Mucosa of descending colon (tissue), 3 donors: Measurements from ENCODE around the gene GRM1. TPM values are rescaled to one million over a fixed set of nuclear protein-coding genes. Genes with fewer than 3 reads are reported as not detected.

Source experiments
- ATAC-seq: fragments of 200-7000 bp; cut with Tn5 transposase; one replicate; pipeline ENCODE4 v1.9.1; 2020; ENCODE audit warnings: mild to moderate bottlenecking, moderate library complexity
- DNase-seq, 3 donors: peaks; one replicate each; pipeline ENCODE4 v3.0.0-alpha.2; 2020
- H3K36me3 ChIP-seq: fragments of 200-600 bp; one replicate; pipeline ENCODE4 v1.8.0; 2021; ENCODE audit warnings: low read depth, mild to moderate bottlenecking
- H3K4me1 ChIP-seq: fragments of 200-600 bp; one replicate; pipeline ENCODE4 v1.8.0; 2021; ENCODE audit warnings: low read depth, mild to moderate bottlenecking
- H3K4me3 ChIP-seq: fragments of 200-600 bp; one replicate; pipeline ENCODE4 v1.8.0; 2021; ENCODE audit warnings: mild to moderate bottlenecking
- H3K9me3 ChIP-seq: fragments of 200-600 bp; one replicate; pipeline ENCODE4 v1.8.0; 2021; ENCODE audit warnings: mild to moderate bottlenecking
- intact Hi-C, 2 donors: fragments of 100-400 bp; cut with DNase I in 1 of 2; cut with micrococcal nuclease in 1 of 2; formaldehyde crosslinking; loops; one replicate each; pipeline versions ENCODE4 v1.11.0 to v1.11.1; 2022; cut with DNase I, micrococcal nuclease
- total RNA-seq, 3 donors: library from RNA; stranded (reverse); fragmentation: NEBNext Ultra II Directional in 2 of 3; extraction: Animal tissue kit (Norgen Biotek cat#: 25700) in 2 of 3; gene quantifications; one replicate each; pipeline versions ENCODE4 v1.2.1 to v1.2.4, GENCODE V29; 2021 to 2023
- TF ChIP-seq, protein P1 (sequence below): fragments of 200-600 bp; IDR thresholded peaks from one replicate; pipeline ENCODE4 v1.8.0; 2022; ENCODE audit warnings: antibody characterized with exemption, mild to moderate bottlenecking
- donor health status: DM: no; HTN: no; CAD: no; lungs with moderate emphysema.
- donor health status: DM: no; HTN: no; CAD: no.
- donor health status: DM: no; HTN: yes; CAD: no.

GRM1 gene
- total RNA-seq, 3 donors from 2014 or later, result 0.13 TPM; not detected in 2

DNA sequence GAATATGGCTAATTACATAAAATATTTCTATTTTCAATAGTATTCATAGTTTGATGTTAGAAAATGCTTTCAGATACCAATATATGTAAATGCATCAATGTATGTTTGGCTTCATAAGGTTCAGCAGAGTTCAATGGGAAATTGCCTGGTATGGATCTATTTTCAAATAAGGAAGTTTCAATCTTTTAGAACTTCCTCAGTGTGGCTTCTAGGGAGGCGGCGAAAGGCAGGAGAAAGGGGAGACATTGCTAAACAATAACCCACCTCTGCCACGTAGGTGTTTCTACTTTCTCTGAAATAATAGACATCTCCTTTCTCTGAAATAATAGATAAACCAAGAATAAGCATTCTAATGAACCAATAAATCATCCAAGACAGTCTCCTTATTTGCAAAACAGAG is 277.1 kb downstream of the GRM1 start:
- H3K36me3 ChIP-seq, result no peaks in the 10 kb centered on the region
- ATAC-seq, result no peak
- TF ChIP-seq, protein P1, sequence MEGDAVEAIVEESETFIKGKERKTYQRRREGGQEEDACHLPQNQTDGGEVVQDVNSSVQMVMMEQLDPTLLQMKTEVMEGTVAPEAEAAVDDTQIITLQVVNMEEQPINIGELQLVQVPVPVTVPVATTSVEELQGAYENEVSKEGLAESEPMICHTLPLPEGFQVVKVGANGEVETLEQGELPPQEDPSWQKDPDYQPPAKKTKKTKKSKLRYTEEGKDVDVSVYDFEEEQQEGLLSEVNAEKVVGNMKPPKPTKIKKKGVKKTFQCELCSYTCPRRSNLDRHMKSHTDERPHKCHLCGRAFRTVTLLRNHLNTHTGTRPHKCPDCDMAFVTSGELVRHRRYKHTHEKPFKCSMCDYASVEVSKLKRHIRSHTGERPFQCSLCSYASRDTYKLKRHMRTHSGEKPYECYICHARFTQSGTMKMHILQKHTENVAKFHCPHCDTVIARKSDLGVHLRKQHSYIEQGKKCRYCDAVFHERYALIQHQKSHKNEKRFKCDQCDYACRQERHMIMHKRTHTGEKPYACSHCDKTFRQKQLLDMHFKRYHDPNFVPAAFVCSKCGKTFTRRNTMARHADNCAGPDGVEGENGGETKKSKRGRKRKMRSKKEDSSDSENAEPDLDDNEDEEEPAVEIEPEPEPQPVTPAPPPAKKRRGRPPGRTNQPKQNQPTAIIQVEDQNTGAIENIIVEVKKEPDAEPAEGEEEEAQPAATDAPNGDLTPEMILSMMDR, result no peak
- H3K4me1 ChIP-seq, result no peaks in the 10 kb centered on the region
- no peaks in the 10 kb centered on the region for H3K9me3 ChIP-seq
- no peak overlapping the region for H3K4me3 ChIP-seq
- intact Hi-C loops, result no loop called here
- DNase-seq, result no peak

- intact Hi-C loops, result no loop called here
- no peaks in the 10 kb centered on the region for H3K9me3 ChIP-seq
- DNase-seq (no peak), ATAC-seq (no peak)
- TF ChIP-seq, protein P1, result no peak
- H3K4me1 ChIP-seq, result no peaks in the 10 kb centered on the region
- no peak overlapping the region for H3K4me3 ChIP-seq
- no peaks in the 10 kb centered on the region for H3K36me3 ChIP-seq
Measured at GRCh38 chr6:146310628-146311027, 281.8 kb downstream of the GRM1 start.

- H3K4me1 ChIP-seq, result no peaks in the 10 kb centered on the region
Measured at GRCh38 chr6:146311079-146311478, 282.2 kb downstream of the GRM1 start.

GRCh38 chr6:146312608-146313007 is 283.7 kb downstream of the GRM1 start:
- no peak overlapping the region for H3K4me3 ChIP-seq
- ATAC-seq (no peak), DNase-seq (no peak)
- H3K4me1 ChIP-seq, result no peaks in the 10 kb centered on the region
- TF ChIP-seq, protein P1, result no peak
- no peaks in the 10 kb centered on the region for H3K9me3 ChIP-seq
- intact Hi-C loops, result no loop called here
- H3K36me3 ChIP-seq, result no peaks in the 10 kb centered on the region

More at GRCh38 chr6:146311079-146311478, 282.2 kb downstream of the GRM1 start:
- no peaks in the 10 kb centered on the region for H3K9me3 ChIP-seq
- ATAC-seq (peak; percentile 47), DNase-seq (no peak)
- no peaks in the 10 kb centered on the region for H3K36me3 ChIP-seq
- intact Hi-C loops, result no loop called here
- TF ChIP-seq, protein P1, result no peak
- no peak overlapping the region for H3K4me3 ChIP-seq

DNA sequence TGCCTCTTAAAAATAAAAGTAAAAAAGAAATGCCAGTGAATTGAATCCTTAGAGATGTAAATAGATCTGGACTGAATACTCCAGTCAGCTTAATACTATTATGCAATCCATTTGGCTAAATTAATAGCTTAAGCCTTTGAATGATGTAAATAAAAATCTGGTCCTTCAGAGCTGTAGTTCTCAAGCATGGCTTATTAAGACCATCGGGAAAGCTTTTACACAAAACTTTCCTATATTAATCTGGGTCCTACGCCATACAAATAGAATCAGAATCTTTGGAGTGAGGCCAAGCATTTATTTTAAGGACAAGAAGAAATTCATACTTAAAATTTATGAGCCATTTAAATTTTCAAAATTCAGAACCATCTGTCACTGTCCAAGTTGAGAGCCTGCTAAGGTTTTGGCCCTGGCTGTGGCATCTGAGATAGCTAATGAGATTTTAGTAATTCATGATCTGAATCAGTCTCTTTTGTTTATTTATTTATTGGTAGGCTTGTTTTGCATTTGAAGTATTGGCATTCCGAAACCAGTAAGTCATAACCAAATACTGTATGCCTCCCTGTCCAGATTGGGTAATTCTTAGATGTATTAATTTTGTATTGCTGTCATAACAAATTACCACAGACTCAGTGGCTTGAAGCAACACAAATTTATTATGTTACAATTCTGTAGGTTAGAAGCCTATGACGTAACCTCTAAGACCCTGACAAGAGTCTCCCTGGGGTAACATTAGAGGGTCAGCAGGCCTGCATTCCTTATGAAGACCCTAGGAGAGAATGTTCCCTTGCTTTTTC is 286.7 kb downstream of the GRM1 start:
- DNase-seq, result no peak
- ATAC-seq, result no peak
- intact Hi-C loops, result no loop called here
- no peaks in the 10 kb centered on the region for H3K36me3 ChIP-seq
- no peaks in the 10 kb centered on the region for H3K4me1 ChIP-seq
- no peaks in the 10 kb centered on the region for H3K9me3 ChIP-seq
- TF ChIP-seq, protein P1, result no peak
- no peak overlapping the region for H3K4me3 ChIP-seq
